ENCODE measurements around the gene UQCR11. TPM values are rescaled to one million over a fixed set of nuclear protein-coding genes. Genes with fewer than 3 reads are reported as not detected.

Gene UQCR11
- total and polyA plus RNA-seq, 8 donors = 40.5 to 89.4 (median 73.7) TPM

DNA sequence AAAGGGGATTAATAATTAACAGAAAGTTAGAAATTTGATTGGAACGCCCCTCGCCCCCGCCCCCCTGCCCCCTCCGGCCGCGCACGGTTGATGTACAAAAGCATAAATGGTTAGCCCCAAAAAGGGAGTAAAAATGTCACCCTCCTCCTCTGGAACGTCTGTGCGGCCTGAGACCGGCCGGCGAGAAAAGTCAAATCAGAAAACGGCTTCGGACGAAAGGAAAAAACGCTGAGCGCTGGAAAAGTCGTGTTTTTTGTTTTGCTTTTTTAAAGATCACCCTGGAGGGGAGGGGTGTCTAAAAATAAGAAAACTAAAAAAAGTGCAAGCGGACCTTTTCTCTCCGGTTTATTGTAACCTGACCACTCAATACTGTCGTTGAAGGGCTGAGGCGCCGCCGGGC is 50.3 kb downstream of the UQCR11 start:
- Histone ChIP-seq H3K4me3 (no peak overlapping the region), H3K4me1 (no peaks in the 10 kb centered on the region), H3K27me3 (no peaks in the 10 kb centered on the region), H3K27ac (no peak overlapping the region), H3K36me3 (no peaks in the 10 kb centered on the region), H3K9me3 (no peaks in the 10 kb centered on the region)
- intact Hi-C loops (cut with DNase I) = loop anchor here in 1 of 3 donors (10.0 kb wide), 1 partner anchor 110 kb away; no protein-coding TSS in a partner anchor
- TF ChIP-seq, protein P1, sequence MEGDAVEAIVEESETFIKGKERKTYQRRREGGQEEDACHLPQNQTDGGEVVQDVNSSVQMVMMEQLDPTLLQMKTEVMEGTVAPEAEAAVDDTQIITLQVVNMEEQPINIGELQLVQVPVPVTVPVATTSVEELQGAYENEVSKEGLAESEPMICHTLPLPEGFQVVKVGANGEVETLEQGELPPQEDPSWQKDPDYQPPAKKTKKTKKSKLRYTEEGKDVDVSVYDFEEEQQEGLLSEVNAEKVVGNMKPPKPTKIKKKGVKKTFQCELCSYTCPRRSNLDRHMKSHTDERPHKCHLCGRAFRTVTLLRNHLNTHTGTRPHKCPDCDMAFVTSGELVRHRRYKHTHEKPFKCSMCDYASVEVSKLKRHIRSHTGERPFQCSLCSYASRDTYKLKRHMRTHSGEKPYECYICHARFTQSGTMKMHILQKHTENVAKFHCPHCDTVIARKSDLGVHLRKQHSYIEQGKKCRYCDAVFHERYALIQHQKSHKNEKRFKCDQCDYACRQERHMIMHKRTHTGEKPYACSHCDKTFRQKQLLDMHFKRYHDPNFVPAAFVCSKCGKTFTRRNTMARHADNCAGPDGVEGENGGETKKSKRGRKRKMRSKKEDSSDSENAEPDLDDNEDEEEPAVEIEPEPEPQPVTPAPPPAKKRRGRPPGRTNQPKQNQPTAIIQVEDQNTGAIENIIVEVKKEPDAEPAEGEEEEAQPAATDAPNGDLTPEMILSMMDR (IDR thresholded peaks at IDR 0.05) = no peak
- FAIRE-seq (no peak), ATAC-seq (no peak), DNase-seq (no peak)
- WGBS, 2 donors = 85 to 89% methylated on average over 24 of the region's 24 CpGs

DNA sequence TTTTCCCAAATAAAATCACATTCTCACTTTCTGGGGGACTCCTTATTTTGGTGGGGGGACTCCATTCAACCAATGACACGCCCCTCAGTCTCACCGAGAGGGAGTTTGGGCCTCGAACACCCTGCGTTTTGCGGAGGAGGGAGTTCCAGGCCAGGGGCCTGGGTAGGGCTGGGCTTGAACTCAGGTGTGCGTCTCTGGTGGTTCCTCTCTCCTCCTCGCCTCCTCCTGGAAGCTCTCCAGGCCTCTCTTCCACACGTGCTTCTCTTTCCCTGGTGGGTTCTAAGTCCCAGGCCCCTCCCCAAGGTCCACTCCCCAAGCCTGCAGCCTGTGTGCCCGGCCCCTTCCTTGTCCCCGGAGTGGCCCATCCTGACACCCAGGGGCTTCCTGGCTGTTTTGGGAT is 51.8 kb downstream of the UQCR11 start:
- TF ChIP-seq, protein P1 (IDR thresholded peaks at IDR 0.05) = no peak
- WGBS, 2 donors = 87 to 90% methylated on average over 10 of the region's 10 CpGs
- no peak for FAIRE-seq
- H3K4me1 ChIP-seq = no peaks in the 10 kb centered on the region
- no peaks in the 10 kb centered on the region for H3K36me3 ChIP-seq
- H3K27me3 ChIP-seq = no peaks in the 10 kb centered on the region
- H3K9me3 ChIP-seq = no peaks in the 10 kb centered on the region
- intact Hi-C loops (cut with DNase I) = loop anchor here in 1 of 3 donors (10.0 kb wide), 1 partner anchor 111 kb away; no protein-coding TSS in a partner anchor
- ATAC-seq = no peak
- no peak for DNase-seq
- no peak overlapping the region for H3K27ac ChIP-seq
- H3K4me3 ChIP-seq = no peak overlapping the region

DNA sequence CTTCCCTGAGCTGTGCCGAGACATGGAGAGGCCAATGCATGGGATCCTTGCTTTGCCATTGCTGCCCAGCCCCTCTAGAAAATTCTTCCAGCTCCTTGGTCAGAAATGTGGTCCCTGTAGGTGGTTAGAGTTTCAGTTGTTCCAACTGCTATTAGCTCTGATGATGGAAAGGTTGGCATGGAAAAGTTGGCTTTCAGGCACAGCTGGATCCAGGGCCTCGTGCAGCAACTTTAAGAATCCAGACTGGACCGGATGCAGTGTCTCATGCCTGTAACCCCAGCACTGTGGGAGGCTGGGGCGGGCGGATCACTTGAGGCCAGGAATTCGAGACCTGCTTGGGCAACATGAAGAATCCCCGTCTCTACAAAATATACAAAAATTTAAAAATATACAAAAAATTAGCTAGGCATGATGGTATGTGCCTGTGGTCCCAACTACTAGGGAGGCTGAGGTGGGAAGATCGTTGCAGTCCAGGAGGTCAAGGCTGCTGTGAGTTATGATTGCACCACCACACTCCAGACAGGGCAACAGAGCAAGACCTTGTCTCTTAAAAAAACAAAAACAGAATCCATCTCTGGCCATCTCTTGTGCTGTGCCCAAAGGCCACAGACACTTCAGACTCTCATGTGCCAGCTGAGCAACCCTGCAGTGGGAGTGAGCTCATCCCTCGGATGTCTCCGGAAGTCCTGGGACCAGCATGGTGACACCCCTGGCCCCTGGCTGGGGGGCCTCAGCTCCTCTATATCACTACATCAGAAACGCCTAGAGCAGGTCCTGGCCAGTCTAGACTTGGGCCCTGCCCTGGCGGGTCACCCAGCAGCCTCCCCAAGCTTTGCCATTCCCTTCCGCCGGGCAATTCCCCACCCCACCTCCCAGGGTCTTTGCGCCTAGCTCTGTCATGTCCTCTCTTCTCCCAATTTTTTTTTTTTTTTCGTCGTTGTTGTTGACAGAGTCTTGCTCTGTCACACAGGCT is 53.9 kb downstream of the UQCR11 start:
- Histone ChIP-seq H3K27ac (no peak overlapping the region), H3K4me1 (no peaks in the 10 kb centered on the region), H3K27me3 (no peaks in the 10 kb centered on the region), H3K4me3 (no peak overlapping the region), H3K9me3 (no peaks in the 10 kb centered on the region), H3K36me3 (no peaks in the 10 kb centered on the region)
- ATAC-seq (no peak), DNase-seq (no peak), FAIRE-seq (no peak)
- intact Hi-C loops (cut with DNase I) = loop anchor here in 1 of 3 donors (10.0 kb wide), 1 partner anchor 113 kb away; no protein-coding TSS in a partner anchor
- 73 to 82% methylated on average over 17 of the region's 17 CpGs for WGBS, 2 donors
- TF ChIP-seq, protein P1 (IDR thresholded peaks at IDR 0.05) = no peak

DNA sequence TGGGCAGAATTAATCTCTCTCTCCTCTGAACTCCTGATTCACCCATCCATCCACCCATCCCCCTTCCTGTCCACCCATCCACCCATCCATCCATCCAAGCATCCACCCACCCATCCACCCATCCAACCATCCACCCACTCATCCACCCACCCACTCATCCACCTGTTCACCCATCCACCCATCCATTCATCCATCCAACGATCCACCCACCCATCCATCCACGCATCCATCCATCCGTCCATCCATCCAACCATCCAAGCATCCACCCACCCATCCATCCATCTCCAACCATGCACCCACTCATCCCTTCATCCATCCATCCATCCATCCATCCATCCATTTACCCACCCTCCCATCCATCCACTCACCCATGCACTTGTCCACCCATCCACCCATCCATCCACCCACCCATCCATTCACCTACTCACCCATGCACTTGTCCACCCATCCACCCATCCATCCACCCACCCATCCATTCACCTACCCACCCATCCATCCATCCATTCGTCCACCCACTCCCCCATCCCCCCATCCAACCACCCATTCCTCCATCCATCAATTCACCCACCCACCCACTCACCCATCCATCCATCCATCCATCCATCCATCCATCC is 55.8 kb downstream of the UQCR11 start:
- Histone ChIP-seq H3K36me3 (no peaks in the 10 kb centered on the region), H3K9me3 (no peaks in the 10 kb centered on the region), H3K4me3 (no peak overlapping the region), H3K27ac (no peak overlapping the region), H3K27me3 (no peaks in the 10 kb centered on the region), H3K4me1 (no peaks in the 10 kb centered on the region)
- no peak for DNase-seq
- TF ChIP-seq, protein P1 (IDR thresholded peaks at IDR 0.05) = no peak
- ATAC-seq = no peak
- no peak for FAIRE-seq
- WGBS, 2 donors = 61 to 81% methylated on average over 4 of the region's 4 CpGs
- intact Hi-C loops (cut with DNase I) = loop anchor here in 2 of 3 donors (5.0 to 10.0 kb wide), 2 partner anchors 123 to 215 kb away; no protein-coding TSS in a partner anchor

Other genes with a start within 250 kb of the UQCR11 start
- gene NDUFS7, start 221.6 kb downstream of the UQCR11 start, total RNA-seq = 10 to 100 TPM; 32.1 to 56.3 (median 42.5) TPM
- gene NDUFS7, start 221.6 kb downstream of the UQCR11 start, polyA plus RNA-seq = 10 to 100 TPM; 57.8 to 70.8 TPM
- 100 to 1,000 TPM in 1 of 6 donors, 10 to 100 TPM in 5; 46.2 to 116 (median 64.4) TPM for gene GAMT, start 203.9 kb downstream of the UQCR11 start, total RNA-seq
- gene GAMT, start 203.9 kb downstream of the UQCR11 start, polyA plus RNA-seq = 100 to 1,000 TPM in 1 of 2 donors, 10 to 100 TPM in 1; 65.2 to 200 TPM
- gene DAZAP1, start 197.9 kb downstream of the UQCR11 start, total RNA-seq = 10 to 100 TPM; 35.3 to 67.4 (median 48.7) TPM
- gene DAZAP1, start 197.9 kb downstream of the UQCR11 start, polyA plus RNA-seq = 10 to 100 TPM; 63.8 to 64.4 TPM
- 1,000 to 10,000 TPM in 1 of 6 donors, 100 to 1,000 TPM in 5; 596 to 1,125 (median 797) TPM for gene RPS15, start 167.1 kb downstream of the UQCR11 start, total RNA-seq
- gene RPS15, start 167.1 kb downstream of the UQCR11 start, polyA plus RNA-seq = 1,000 to 10,000 TPM; 1,641 to 1,709 TPM
- under 1 TPM in 5 of 6 donors, not detected in 1; 0.04 to 0.23 (median 0.06) TPM for gene APC2, start 155.3 kb downstream of the UQCR11 start, total RNA-seq
- under 1 TPM; 0.05 to 0.27 TPM for gene APC2, start 155.3 kb downstream of the UQCR11 start, polyA plus RNA-seq
- 10 to 100 TPM; 10.7 to 19.3 (median 13.4) TPM for gene C19orf25, start 126.2 kb downstream of the UQCR11 start, total RNA-seq
- gene C19orf25, start 126.2 kb downstream of the UQCR11 start, polyA plus RNA-seq = 10 to 100 TPM; 21.5 to 39.0 TPM
- 1 to 10 TPM; 1.5 to 2.7 (median 2.3) TPM for gene PCSK4, start 115.1 kb downstream of the UQCR11 start, total RNA-seq
- 10 to 100 TPM in 1 of 2 donors, 1 to 10 TPM in 1; 9.9 to 11.5 TPM for gene PCSK4, start 115.1 kb downstream of the UQCR11 start, polyA plus RNA-seq
- gene REEP6, start 114.3 kb downstream of the UQCR11 start, total RNA-seq = 10 to 100 TPM; 12.6 to 22.0 (median 16.9) TPM
- gene REEP6, start 114.3 kb downstream of the UQCR11 start, polyA plus RNA-seq = 10 to 100 TPM; 14.5 to 24.1 TPM
- gene ADAMTSL5, start 92.4 kb downstream of the UQCR11 start, total RNA-seq = 1 to 10 TPM in 2 of 6 donors, under 1 TPM in 4; 0.23 to 4.0 (median 0.72) TPM
- gene ADAMTSL5, start 92.4 kb downstream of the UQCR11 start, polyA plus RNA-seq = under 1 TPM; 0.52 to 0.53 TPM
- gene PLK5, start 81.4 kb downstream of the UQCR11 start, total RNA-seq = not detected
- gene PLK5, start 81.4 kb downstream of the UQCR11 start, polyA plus RNA-seq = under 1 TPM; 0.11 to 0.23 TPM
- 10 to 100 TPM in 4 of 6 donors, 1 to 10 TPM in 2; 8.1 to 21.2 (median 10.3) TPM for gene MEX3D, start 37.1 kb downstream of the UQCR11 start, total RNA-seq
- 1 to 10 TPM; 2.6 to 4.3 TPM for gene MEX3D, start 37.1 kb downstream of the UQCR11 start, polyA plus RNA-seq
- 10 to 100 TPM; 17.4 to 38.2 (median 26.4) TPM for gene MBD3, start 12.6 kb downstream of the UQCR11 start, total RNA-seq
- 100 to 1,000 TPM in 1 of 2 donors, 10 to 100 TPM in 1; 77.9 to 113 TPM for gene MBD3, start 12.6 kb downstream of the UQCR11 start, polyA plus RNA-seq
- 10 to 100 TPM; 19.8 to 41.9 (median 24.8) TPM for gene TCF3, start 47.2 kb upstream of the UQCR11 start, total RNA-seq
- gene TCF3, start 47.2 kb upstream of the UQCR11 start, polyA plus RNA-seq = 10 to 100 TPM; 32.3 to 32.4 TPM
- gene ONECUT3, start 148.0 kb upstream of the UQCR11 start, total RNA-seq = under 1 TPM in 1 of 6 donors, not detected in 5; 0.13 TPM
- not detected for gene ONECUT3, start 148.0 kb upstream of the UQCR11 start, polyA plus RNA-seq
- 1 to 10 TPM in 1 of 6 donors, under 1 TPM in 5; 0.32 to 1.1 (median 0.52) TPM for gene ATP8B3, start 206.8 kb upstream of the UQCR11 start, total RNA-seq
- gene ATP8B3, start 206.8 kb upstream of the UQCR11 start, polyA plus RNA-seq = under 1 TPM; 0.56 to 0.95 TPM
- 10 to 100 TPM; 10.5 to 16.6 (median 15.1) TPM for gene REXO1, start 243.0 kb upstream of the UQCR11 start, total RNA-seq
- 10 to 100 TPM; 29.5 to 42.2 TPM for gene REXO1, start 243.0 kb upstream of the UQCR11 start, polyA plus RNA-seq